GM12875 (cell line): ENCODE data around the gene ATP2B1.

Experiments used
- H3K4me3 ChIP-seq: one replicate; pipeline ENCODE4 v1.5.1; 2011; ENCODE audit warnings: low read depth, low read length, control low read depth
- TF ChIP-seq, protein P1 (sequence below): IDR thresholded peaks from 2 replicates; pipeline ENCODE4 v1.5.1; 2011; ENCODE audit warnings: low read depth, mild to moderate bottlenecking, control low read depth, inconsistent platforms, low read length, moderate library complexity, borderline replicate concordance; ENCODE audit not compliant: insufficient read depth

Gene ATP2B1

GRCh38 chr12:89673603-89674002, 35.0 kb downstream of the ATP2B1 start:
- no peak overlapping the region for H3K4me3 ChIP-seq
- TF ChIP-seq, protein P1, sequence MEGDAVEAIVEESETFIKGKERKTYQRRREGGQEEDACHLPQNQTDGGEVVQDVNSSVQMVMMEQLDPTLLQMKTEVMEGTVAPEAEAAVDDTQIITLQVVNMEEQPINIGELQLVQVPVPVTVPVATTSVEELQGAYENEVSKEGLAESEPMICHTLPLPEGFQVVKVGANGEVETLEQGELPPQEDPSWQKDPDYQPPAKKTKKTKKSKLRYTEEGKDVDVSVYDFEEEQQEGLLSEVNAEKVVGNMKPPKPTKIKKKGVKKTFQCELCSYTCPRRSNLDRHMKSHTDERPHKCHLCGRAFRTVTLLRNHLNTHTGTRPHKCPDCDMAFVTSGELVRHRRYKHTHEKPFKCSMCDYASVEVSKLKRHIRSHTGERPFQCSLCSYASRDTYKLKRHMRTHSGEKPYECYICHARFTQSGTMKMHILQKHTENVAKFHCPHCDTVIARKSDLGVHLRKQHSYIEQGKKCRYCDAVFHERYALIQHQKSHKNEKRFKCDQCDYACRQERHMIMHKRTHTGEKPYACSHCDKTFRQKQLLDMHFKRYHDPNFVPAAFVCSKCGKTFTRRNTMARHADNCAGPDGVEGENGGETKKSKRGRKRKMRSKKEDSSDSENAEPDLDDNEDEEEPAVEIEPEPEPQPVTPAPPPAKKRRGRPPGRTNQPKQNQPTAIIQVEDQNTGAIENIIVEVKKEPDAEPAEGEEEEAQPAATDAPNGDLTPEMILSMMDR = no peak

DNA sequence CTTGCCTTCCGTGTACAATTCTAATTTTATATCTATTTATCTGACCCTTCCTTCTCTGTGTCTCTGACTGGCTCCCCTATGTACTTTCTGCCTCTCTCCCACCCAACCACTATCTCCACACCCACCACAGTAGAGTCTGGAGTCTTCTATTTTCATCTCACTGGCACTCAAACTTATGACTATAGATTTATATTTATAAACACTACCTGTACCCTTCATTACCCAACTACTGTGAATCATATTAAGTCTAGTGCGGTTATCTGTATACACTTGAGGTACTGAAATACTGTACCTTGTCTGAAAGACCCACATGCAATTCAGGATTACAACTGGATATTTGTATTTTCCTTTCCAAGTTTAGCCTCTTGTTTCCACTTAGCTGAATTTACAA, 36.1 kb downstream of the ATP2B1 start:
- TF ChIP-seq, protein P1 = no peak

DNA sequence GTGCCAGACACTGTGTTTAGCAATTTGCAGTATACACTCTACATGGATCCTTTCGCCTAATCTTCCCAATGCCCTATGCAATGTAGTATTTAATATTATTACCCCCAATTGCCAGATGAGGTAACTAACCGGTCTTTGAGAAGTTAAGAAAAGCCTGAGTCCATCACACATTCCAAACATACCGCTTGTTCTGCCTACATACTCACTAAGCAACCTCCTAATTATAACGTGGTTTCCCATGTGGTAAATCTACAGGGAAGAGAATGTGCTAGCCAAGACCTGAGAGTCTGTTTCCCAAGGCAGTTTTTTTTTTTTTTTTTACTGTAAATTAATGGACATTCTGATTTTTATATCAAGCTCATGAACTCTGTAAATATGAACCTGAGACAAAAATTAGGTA, 37.2 kb downstream of the ATP2B1 start:
- H3K4me3 ChIP-seq = no peak overlapping the region
- TF ChIP-seq, protein P1 = no peak

More for the DNA sequence above, 36.1 kb downstream of the ATP2B1 start:
- H3K4me3 ChIP-seq = no peak overlapping the region

DNA sequence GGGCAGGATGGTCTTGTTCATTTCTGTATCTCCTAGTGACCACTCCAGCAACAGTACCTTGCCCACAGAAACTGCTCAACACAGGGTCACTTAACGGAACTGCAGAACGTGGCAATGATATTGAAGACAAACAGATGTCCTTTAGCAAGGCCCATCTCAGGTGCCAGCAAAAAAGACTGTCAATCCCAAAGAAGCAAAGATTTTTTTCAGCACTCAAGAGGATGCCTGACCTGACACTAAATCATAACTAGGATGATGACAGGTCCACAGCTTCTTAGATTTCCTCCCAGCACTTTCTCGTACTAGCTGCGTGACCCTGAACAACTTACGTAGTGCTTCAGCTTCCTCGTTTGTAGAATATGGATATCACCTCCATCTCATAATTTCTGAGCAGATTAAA, 39.4 kb downstream of the ATP2B1 start:
- TF ChIP-seq, protein P1 = no peak
- H3K4me3 ChIP-seq = no peak overlapping the region

DNA sequence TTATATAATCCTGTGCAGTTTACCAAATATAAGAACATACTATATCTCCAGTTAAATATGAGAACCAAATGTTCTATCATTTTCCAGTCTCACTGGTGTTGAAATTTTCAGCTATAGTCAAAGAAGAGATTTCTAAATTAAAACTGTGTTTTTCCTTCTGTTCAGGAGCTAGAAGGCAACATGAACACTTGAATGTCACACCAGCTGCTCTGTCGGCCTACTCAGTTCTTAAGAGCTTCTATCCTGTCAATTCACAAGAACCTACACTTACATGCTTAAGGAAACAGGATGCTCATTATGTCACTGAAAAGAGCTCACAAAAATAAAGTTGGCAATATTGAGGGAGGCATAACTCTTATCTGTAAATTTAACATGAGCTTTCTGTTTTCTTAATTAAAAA, 43.1 kb downstream of the ATP2B1 start:
- TF ChIP-seq, protein P1 = no peak
- H3K4me3 ChIP-seq = no peak overlapping the region

GRCh38 chr12:89664441-89664840, 44.2 kb downstream of the ATP2B1 start:
- TF ChIP-seq, protein P1 = no peak
- H3K4me3 ChIP-seq = no peak overlapping the region

- H3K4me3 ChIP-seq = no peak overlapping the region
- TF ChIP-seq, protein P1 = no peak
Observed at GRCh38 chr12:89663577-89664357, 44.9 kb downstream of the ATP2B1 start.
